Measurements from ENCODE around the gene DPP3. TPM values are rescaled to one million over a fixed set of nuclear protein-coding genes. Genes with fewer than 3 reads are reported as not detected.
A peak's percentile ranks its signal among the peaks of the same experiment; 100 is the strongest.
"Not testable (repeated sequence)": the region's sequence is repeated elsewhere in the genome, so short reads cannot be mapped to it uniquely, and the experiment has no call there.

The DPP3 gene
- total RNA-seq (2021; ENCODE audit: unreplicated experiment): 180 TPM
- polyA plus RNA-seq (2012; ENCODE audit: insufficient read length): 209 TPM
- percentile 71 among the genes with signal in this experiment for Bru-seq, nascent RNA
- BruChase-seq, experiment 1, labeled RNA remaining after a 2-hour chase: percentile 68 among the genes with signal in this experiment
- percentile 80 among the genes with signal in this experiment for BruChase-seq, experiment 2, labeled RNA remaining after a 6-hour chase
- long read RNA-seq, transcript DPP3-211 (18 exons, 3,078 nt): minor isoform, 57 of 306 reads
- long read RNA-seq, transcript DPP3-209 (18 exons, 2,974 nt): major isoform, 65 of 306 reads
- long read RNA-seq, partial matches to known transcripts: 134 of 306 reads
- long read RNA-seq, other reads (novel, unspliced or antisense): 48 of 306 reads

GRCh38 chr11:66480117-66480938, at the start of gene DPP3:
TSS of gene DPP3 (plus strand) at chr11:66480434. CDS start at chr11:66482201, 1,767 bp downstream.
- no peaks in the 10 kb centered on the region for H3K9me3 ChIP-seq (ENCODE audit: control insufficient read depth, insufficient read depth, low read depth, low read length)
- ChIA-PET POLR2A (interaction anchor here (0.5 to 1.0 kb wide), 5 partner anchors 10 to 330 kb away, joined by 3 to 12 read pairs (median 7); no protein-coding TSS in a partner anchor), CTCF (interaction anchor here (0.6 to 0.8 kb wide), 3 partner anchors 48 to 168 kb away, joined by 3 to 5 read pairs (median 4); no protein-coding TSS in a partner anchor)
- H3K4me3 ChIP-seq (ENCODE audit: low read depth in 2 of 2, low read length in 2 of 2): peak within 1 kb of the TSS; percentile 77 to 90
- H3K4me1 ChIP-seq (ENCODE audit: control insufficient read depth, insufficient read depth, low read length): peaks cover 4% of the 10 kb centered on the region
- in situ Hi-C loops (cut with HindIII; ENCODE audit: low pct_unique_long_range_greater_than_20kb, low sequenced_read_pairs) (no loop called here), intact Hi-C loops (cut with micrococcal nuclease; ENCODE audit: unreplicated experiment) (no loop called here)
- DNase-seq (ENCODE audit: low read depth, low spot score) (peak; percentile 90), ATAC-seq (peak; percentile 95)
- peaks cover 5% of the 10 kb centered on the region; the same call in 1 of the 2 replicates for H3K36me3 ChIP-seq (ENCODE audit: control insufficient read depth, insufficient read depth, low read length)
- no TSS peak for BruUV-seq (replicated peaks)
- H3K27ac ChIP-seq (ENCODE audit: low read length): peak within 1 kb of the TSS; percentile 95
- no peaks in the 10 kb centered on the region for H3K27me3 ChIP-seq (ENCODE audit: control insufficient read depth, insufficient read depth, low read length)
- peak in 1 of 2 experiments; percentile 47; a peak in 2 of 4 replicates for TF ChIP-seq REST (IDR thresholded peaks at IDR 0.05; ENCODE audit: insufficient read depth in 1 of 2, low read depth in 2 of 2, low read length in 1 of 2)
- peak; percentile 69 for TF ChIP-seq TCF7L2 (IDR thresholded peaks at IDR 0.05; ENCODE audit: low read depth, low read length)
- TF ChIP-seq CTCF (IDR thresholded peaks at IDR 0.05): no peak
- TF ChIP-seq SIN3A (IDR thresholded peaks at IDR 0.05; ENCODE audit: borderline replicate concordance, insufficient read depth, low read depth, low read length): no peak; the same call in none of the 2 replicates
- peak; percentile 95 for TF ChIP-seq POLR2AphosphoS5 (IDR thresholded peaks at IDR 0.05; ENCODE audit: low read depth, low read length)

GRCh38 chr11:66431287-66431686, 48.9 kb upstream of the DPP3 start:
- intact Hi-C loops (cut with micrococcal nuclease; ENCODE audit: unreplicated experiment); H3K27ac ChIP-seq (ENCODE audit: low read length); DNase-seq (ENCODE audit: low read depth, low spot score); ATAC-seq; H3K4me1 ChIP-seq (ENCODE audit: control insufficient read depth, insufficient read depth, low read length); BruUV-seq (replicated peaks); H3K36me3 ChIP-seq (ENCODE audit: control insufficient read depth, insufficient read depth, low read length); H3K27me3 ChIP-seq (ENCODE audit: control insufficient read depth, insufficient read depth, low read length); POLR2A ChIA-PET; in situ Hi-C loops (cut with HindIII; ENCODE audit: low pct_unique_long_range_greater_than_20kb, low sequenced_read_pairs); H3K4me3 ChIP-seq (ENCODE audit: low read depth in 2 of 2, low read length in 2 of 2); H3K9me3 ChIP-seq (ENCODE audit: control insufficient read depth, insufficient read depth, low read depth, low read length): not testable (repeated sequence)
- CTCF ChIA-PET: interaction anchor here (0.6 to 1.0 kb wide), 3 partner anchors 24 to 146 kb away, joined by 4 to 18 read pairs (median 6); partner anchors contain the start of gene DPP3

- POLR2A ChIA-PET; H3K9me3 ChIP-seq (ENCODE audit: control insufficient read depth, insufficient read depth, low read depth, low read length); BruUV-seq (replicated peaks); intact Hi-C loops (cut with micrococcal nuclease; ENCODE audit: unreplicated experiment); H3K27me3 ChIP-seq (ENCODE audit: control insufficient read depth, insufficient read depth, low read length); ATAC-seq; H3K27ac ChIP-seq (ENCODE audit: low read length); DNase-seq (ENCODE audit: low read depth, low spot score); H3K36me3 ChIP-seq (ENCODE audit: control insufficient read depth, insufficient read depth, low read length); in situ Hi-C loops (cut with HindIII; ENCODE audit: low pct_unique_long_range_greater_than_20kb, low sequenced_read_pairs); H3K4me1 ChIP-seq (ENCODE audit: control insufficient read depth, insufficient read depth, low read length); H3K4me3 ChIP-seq (ENCODE audit: low read depth in 2 of 2, low read length in 2 of 2): not testable (repeated sequence)
- CTCF ChIA-PET: interaction anchor here (0.6 to 1.0 kb wide), 2 partner anchors 41 to 48 kb away, joined by 4 to 5 read pairs; partner anchors contain the start of gene DPP3
These were observed 48.3 kb upstream of the DPP3 start for GRCh38 chr11:66431871-66432329.

Measured in Panc1 (cell line).